PC-9 (cell line): Measurements from ENCODE around the gene C19orf25. TPM values are rescaled to one million over a fixed set of nuclear protein-coding genes. Genes with fewer than 3 reads are reported as not detected.

Experiments
- BruUV-seq: library from RNA; stranded (reverse); fragments of 400-500 nt; replicated peaks from 2 replicates; lab custom pipeline; 2021; lab: Mats Ljungman, UMichigan
- CTCF ChIA-PET: fragments of 300-600 bp; sonication (Branson Sonifier 250); formaldehyde crosslinking; loops from one replicate; lab custom pipeline; 2022; ENCODE audit warnings: antibody characterized with exemption; lab: Charles Lee
- POLR2A ChIA-PET: fragments of 300-600 bp; sonication (Branson Sonifier 250); formaldehyde crosslinking; loops from one replicate; lab custom pipeline; 2022; ENCODE audit warnings: antibody characterized with exemption; ENCODE audit not compliant: unreplicated experiment; lab: Charles Lee
- DNase-seq, 2 experiments: peaks; one replicate each; pipeline versions ENCODE4 v3.0.0 to v3.0.0-alpha.2; 2015 to 2022; ENCODE audit warnings: mixed read lengths in 1 of 2
- H2AFZ ChIP-seq: fragments of 200-600 bp; sonication (generic); 2 replicates; pipeline ENCODE4 v1.8.1; 2017; ENCODE audit warnings: antibody characterized with exemption
- H3F3A ChIP-seq: fragments of 200-600 bp; sonication (generic); 2 replicates; pipeline ENCODE4 v1.8.1; 2017; ENCODE audit warnings: antibody characterized with exemption, mild to moderate bottlenecking, low read depth; ENCODE audit not compliant: insufficient read depth
- H3K27ac ChIP-seq: fragments of 200-600 bp; sonication (generic); 2 replicates; pipeline ENCODE4 v1.6.1; 2016; ENCODE audit warnings: mixed run types
- H3K27me3 ChIP-seq: fragments of 200-600 bp; sonication (generic); 2 replicates; pipeline ENCODE4 v1.6.1; 2016; ENCODE audit warnings: low read depth, mixed run types; ENCODE audit not compliant: insufficient read depth
- H3K36me3 ChIP-seq: fragments of 200-600 bp; sonication (generic); 2 replicates; pipeline ENCODE4 v1.6.1; 2016; ENCODE audit warnings: low read depth, mixed run types
- H3K4me1 ChIP-seq: fragments of 200-600 bp; sonication (generic); replicated peaks from 2 replicates; pipeline ENCODE4 v1.6.1; 2016; ENCODE audit warnings: mixed run types; ENCODE audit not compliant: insufficient read depth
- H3K4me2 ChIP-seq: fragments of 200-600 bp; sonication (generic); 2 replicates; pipeline ENCODE4 v1.6.1; 2017; ENCODE audit warnings: mixed run types
- H3K4me3 ChIP-seq: fragments of 200-600 bp; sonication (generic); 2 replicates; pipeline ENCODE4 v1.6.1; 2016; ENCODE audit warnings: mixed run types
- H3K79me2 ChIP-seq: fragments of 200-600 bp; sonication (generic); 2 replicates; pipeline ENCODE4 v1.6.1; 2017; ENCODE audit warnings: low read depth, mixed run types
- H3K9me2 ChIP-seq: fragments of 200-600 bp; sonication (generic); 2 replicates; pipeline ENCODE4 v1.8.1; 2017; ENCODE audit warnings: mild to moderate bottlenecking; ENCODE audit not compliant: insufficient read depth
- H3K9me3 ChIP-seq: fragments of 200-600 bp; sonication (generic); 2 replicates; pipeline ENCODE4 v1.8.1; 2016; ENCODE audit warnings: low read depth; ENCODE audit not compliant: insufficient read depth
- H4K20me1 ChIP-seq: fragments of 200-600 bp; sonication (generic); 2 replicates; pipeline ENCODE4 v1.8.1; 2017; ENCODE audit not compliant: insufficient read depth
- CTCF ChIP-seq: fragments of 200-600 bp; sonication (generic); conservative IDR thresholded peaks from 2 replicates; pipeline ENCODE4 v1.6.1; 2017; ENCODE audit warnings: mixed run types, antibody characterized with exemption, mild to moderate bottlenecking, moderate library complexity
- EZH2 ChIP-seq: fragments of 200-600 bp; sonication (generic); IDR thresholded peaks from 2 replicates; pipeline ENCODE4 v1.8.0; 2017; ENCODE audit warnings: antibody characterized with exemption, low read depth
- intact Hi-C: fragments of 100-400 bp; cut with micrococcal nuclease; formaldehyde crosslinking; loops from one replicate; pipeline ENCODE4 v1.10.0; 2022; ENCODE audit not compliant: unreplicated experiment
- total RNA-seq: library from RNA; stranded (reverse); gene quantifications from 2 replicates; pipeline ENCODE4 v1.2.3, GENCODE V29; 2021

Gene C19orf25
- total RNA-seq, 1 experiment from 2014 or later, result 28.0 TPM

DNA sequence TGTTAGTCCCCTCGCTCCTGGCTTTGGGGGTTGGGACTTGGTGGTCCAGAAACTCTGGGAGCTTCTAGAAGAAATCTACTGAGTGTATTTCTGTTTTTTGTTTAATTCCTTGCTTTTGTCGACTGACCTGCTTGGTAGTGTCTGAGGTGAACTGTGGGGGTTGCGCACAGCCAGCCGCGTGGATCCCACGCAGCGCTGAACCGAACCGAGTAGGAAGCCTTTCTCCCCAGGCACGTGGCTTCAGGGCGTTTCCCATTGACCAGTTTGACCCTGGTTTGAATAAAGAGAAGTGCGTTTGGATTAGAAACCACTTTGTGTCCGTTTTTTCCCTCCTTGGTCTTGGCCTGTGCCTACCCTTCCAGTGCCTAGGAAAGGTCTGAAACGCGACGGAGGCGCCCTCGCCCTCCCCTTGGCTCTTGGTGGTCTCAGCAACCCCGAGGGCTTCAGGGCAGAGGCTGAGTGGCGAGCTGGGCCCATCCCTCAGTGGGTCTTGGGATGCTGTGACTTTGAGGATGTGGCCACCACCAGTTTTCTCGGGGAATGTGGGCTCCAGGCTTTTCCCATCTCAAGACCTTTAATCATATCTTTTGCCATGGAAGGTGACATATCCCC, 43.5 kb downstream of the C19orf25 start:
- no peak overlapping the region for H3K27ac ChIP-seq
- H3K79me2 ChIP-seq, result peaks cover 23% of the 10 kb centered on the region
- no TSS peak for BruUV-seq
- H3K4me1 ChIP-seq, result peaks cover 4% of the 10 kb centered on the region
- H3F3A ChIP-seq, result peaks cover 37% of the 10 kb centered on the region; the same call in 1 of the 2 replicates
- POLR2A ChIA-PET, result no interaction called here
- intact Hi-C loops, result no loop called here
- H3K36me3 ChIP-seq, result peaks cover 3% of the 10 kb centered on the region; the same call in 1 of the 2 replicates
- H2AFZ ChIP-seq, result no peak overlapping the region
- CTCF ChIA-PET, result interaction anchor here (0.6 kb wide), 1 partner anchor 123 kb away, joined by 3 read pairs; no protein-coding TSS in a partner anchor
- no peak for DNase-seq
- H3K27me3 ChIP-seq, result no peaks in the 10 kb centered on the region
- H3K4me3 ChIP-seq, result no peak overlapping the region
- H3K4me2 ChIP-seq, result no peak overlapping the region
- no peaks in the 10 kb centered on the region for H3K9me2 ChIP-seq
- no peaks in the 10 kb centered on the region for H3K9me3 ChIP-seq
- TF ChIP-seq EZH2, result no peak
- TF ChIP-seq CTCF, result no peak
- H4K20me1 ChIP-seq, result peaks cover 16% of the 10 kb centered on the region

DNA sequence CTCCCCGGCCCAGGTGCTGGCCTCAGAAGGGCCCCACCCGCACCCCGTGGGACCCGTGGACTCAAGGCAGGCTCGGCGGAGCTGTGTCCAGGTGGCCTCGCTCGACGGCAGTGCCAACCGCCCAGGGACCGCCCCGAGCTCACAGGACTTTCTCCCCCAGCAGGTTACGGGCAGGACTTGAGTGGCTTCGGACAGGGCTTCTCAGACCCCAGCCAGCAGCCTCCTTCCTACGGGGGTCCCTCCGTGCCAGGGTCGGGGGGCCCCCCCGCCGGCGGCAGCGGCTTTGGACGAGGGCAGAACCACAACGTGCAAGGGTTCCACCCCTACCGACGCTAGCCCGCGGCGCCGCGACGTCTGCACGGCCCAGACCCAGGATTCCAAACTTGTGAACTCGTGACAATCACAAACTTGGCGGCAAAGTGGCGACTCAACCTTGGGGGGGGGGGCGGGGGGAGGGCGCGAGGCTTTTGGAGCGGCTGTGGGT, 44.4 kb downstream of the C19orf25 start:
- intact Hi-C loops, result no loop called here
- no peak for DNase-seq
- H3K79me2 ChIP-seq, result peaks cover 14% of the 10 kb centered on the region
- H3K4me3 ChIP-seq, result no peak overlapping the region
- H3K36me3 ChIP-seq, result no peaks in the 10 kb centered on the region
- BruUV-seq, result no TSS peak
- peaks cover 7% of the 10 kb centered on the region for H4K20me1 ChIP-seq
- H2AFZ ChIP-seq, result no peak overlapping the region
- H3K9me2 ChIP-seq, result no peaks in the 10 kb centered on the region
- no peaks in the 10 kb centered on the region for H3K4me1 ChIP-seq
- peaks cover 33% of the 10 kb centered on the region; the same call in 1 of the 2 replicates for H3F3A ChIP-seq
- ChIA-PET CTCF (interaction anchor here (0.6 kb wide), 1 partner anchor 123 kb away, joined by 3 read pairs; no protein-coding TSS in a partner anchor), POLR2A (no interaction called here)
- no peak overlapping the region for H3K4me2 ChIP-seq
- H3K27me3 ChIP-seq, result no peaks in the 10 kb centered on the region
- no peak for TF ChIP-seq EZH2
- TF ChIP-seq CTCF, result no peak
- no peak overlapping the region for H3K27ac ChIP-seq
- no peaks in the 10 kb centered on the region for H3K9me3 ChIP-seq

GRCh38 chr19:1434040-1434366, 45.0 kb downstream of the C19orf25 start:
- Histone ChIP-seq H3K9me3 (no peaks in the 10 kb centered on the region), H3K4me3 (no peak overlapping the region), H3K36me3 (no peaks in the 10 kb centered on the region), H3K79me2 (peaks cover 8% of the 10 kb centered on the region), H3K4me1 (no peaks in the 10 kb centered on the region), H3F3A (peaks cover 27% of the 10 kb centered on the region; the same call in 1 of the 2 replicates), H3K27me3 (no peaks in the 10 kb centered on the region), H4K20me1 (peaks cover 1% of the 10 kb centered on the region; the same call in 1 of the 2 replicates), H3K4me2 (no peak overlapping the region), H3K9me2 (no peaks in the 10 kb centered on the region), H3K27ac (no peak overlapping the region), H2AFZ (no peak overlapping the region)
- no peak for DNase-seq
- TF ChIP-seq EZH2, result no peak
- TF ChIP-seq CTCF, result no peak
- POLR2A ChIA-PET, result no interaction called here
- BruUV-seq, result no TSS peak
- intact Hi-C loops, result no loop called here
- CTCF ChIA-PET, result no interaction called here
